Sigmoid colon (tissue), 4 donors: ENCODE data around the gene CPOX.

Experiments
- CTCF ChIP-seq, 4 experiments: fragments of 450-650 bp in 3 of 4; fragments of 200-600 bp in 1 of 4; IDR thresholded peaks; one replicate each; pipeline ENCODE4 v1.5.1; 2016 to 2019; ENCODE audit warnings: antibody characterized with exemption in 4 of 4, mild to moderate bottlenecking in 3 of 4, moderate library complexity in 2 of 4
- POLR2AphosphoS5 ChIP-seq, 4 donors: sonication (generic); formaldehyde crosslinking; IDR thresholded peaks; one replicate each; pipeline ENCODE4 v1.6.1; 2017; ENCODE audit warnings: antibody characterized with exemption in 4 of 4

- TF ChIP-seq CTCF (IDR thresholded peaks at IDR 0.05): no peak
- no peak for TF ChIP-seq POLR2AphosphoS5 (IDR thresholded peaks at IDR 0.05)
Measured at GRCh38 chr3:98561727-98562521, 31.5 kb downstream of the CPOX start.
